HG03520 (cell line): Measurements from ENCODE around the gene ODC1.

Source experiments
- ATAC-seq: cut with Tn5 transposase; IDR thresholded peaks from one replicate; pipeline ENCODE4 v1.9.1; 2021; ENCODE audit warnings: mild to moderate bottlenecking, moderate library complexity; ENCODE audit not compliant: unreplicated experiment

ODC1 gene

DNA sequence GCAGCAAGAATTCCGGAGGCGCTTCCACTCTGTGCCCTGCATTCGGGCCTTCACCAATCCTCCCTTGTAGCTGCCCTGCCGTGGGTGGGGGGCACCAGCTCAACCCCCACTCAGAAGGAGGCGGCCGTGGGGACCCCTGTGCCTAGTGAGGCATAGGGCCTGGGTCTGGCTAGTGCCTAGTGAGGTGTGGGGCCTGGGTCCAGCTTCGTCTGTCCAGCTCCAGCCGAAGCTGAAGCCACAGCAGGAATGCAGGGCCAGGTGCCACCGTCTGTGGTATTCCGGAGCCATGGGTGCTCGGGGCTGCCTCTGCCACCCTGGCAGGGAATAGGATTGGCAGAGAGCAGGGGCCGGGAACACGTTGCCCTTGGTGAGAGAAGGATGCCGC lies 12.3 kb downstream of the ODC1 start:
- no peak for ATAC-seq

DNA sequence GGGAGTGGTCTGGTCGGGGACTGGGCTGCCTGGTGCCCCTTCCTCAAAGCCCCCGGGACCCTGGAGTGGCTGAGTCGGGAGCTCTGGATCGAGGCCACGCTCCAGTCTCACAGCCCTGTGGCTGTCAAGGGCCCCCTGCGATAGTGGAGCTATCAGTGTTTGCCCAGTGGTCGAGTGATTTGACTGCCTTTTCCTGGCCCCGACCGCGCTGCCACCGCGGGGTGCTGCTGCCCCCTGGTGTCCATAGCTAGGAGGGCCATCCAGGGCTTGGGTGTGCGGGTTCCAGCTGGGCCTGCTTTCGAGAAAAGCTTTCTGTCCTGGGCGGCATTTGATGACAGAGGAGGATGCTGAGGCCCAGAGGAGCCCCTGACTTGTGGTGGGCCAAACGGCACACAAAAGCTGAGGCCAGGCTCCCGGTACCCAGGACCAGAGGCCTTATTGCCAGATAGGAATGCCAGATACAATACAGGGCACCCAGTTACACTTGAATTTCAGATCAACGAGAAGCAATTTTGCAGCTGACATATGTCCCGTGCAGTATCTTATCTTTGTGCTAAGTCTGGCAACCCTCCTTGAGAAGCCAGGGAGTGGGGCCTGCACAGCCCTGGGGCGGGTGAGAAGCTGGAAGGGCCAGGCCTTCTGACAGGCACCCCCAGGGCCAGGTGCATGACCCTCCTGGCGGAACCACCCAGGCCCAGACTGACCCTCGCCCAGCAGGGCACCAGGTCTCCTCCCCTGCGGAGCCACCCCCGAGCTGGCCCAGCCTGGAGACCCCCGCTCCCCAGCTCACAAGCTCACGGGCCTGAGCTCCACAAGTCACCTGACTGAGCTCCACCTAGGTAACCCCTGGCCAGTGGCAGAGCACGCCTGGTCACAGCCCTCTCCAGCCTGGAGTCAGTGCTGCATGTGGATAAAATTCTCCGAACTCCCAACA lies 13.0 kb downstream of the ODC1 start:
- no peak for ATAC-seq

DNA sequence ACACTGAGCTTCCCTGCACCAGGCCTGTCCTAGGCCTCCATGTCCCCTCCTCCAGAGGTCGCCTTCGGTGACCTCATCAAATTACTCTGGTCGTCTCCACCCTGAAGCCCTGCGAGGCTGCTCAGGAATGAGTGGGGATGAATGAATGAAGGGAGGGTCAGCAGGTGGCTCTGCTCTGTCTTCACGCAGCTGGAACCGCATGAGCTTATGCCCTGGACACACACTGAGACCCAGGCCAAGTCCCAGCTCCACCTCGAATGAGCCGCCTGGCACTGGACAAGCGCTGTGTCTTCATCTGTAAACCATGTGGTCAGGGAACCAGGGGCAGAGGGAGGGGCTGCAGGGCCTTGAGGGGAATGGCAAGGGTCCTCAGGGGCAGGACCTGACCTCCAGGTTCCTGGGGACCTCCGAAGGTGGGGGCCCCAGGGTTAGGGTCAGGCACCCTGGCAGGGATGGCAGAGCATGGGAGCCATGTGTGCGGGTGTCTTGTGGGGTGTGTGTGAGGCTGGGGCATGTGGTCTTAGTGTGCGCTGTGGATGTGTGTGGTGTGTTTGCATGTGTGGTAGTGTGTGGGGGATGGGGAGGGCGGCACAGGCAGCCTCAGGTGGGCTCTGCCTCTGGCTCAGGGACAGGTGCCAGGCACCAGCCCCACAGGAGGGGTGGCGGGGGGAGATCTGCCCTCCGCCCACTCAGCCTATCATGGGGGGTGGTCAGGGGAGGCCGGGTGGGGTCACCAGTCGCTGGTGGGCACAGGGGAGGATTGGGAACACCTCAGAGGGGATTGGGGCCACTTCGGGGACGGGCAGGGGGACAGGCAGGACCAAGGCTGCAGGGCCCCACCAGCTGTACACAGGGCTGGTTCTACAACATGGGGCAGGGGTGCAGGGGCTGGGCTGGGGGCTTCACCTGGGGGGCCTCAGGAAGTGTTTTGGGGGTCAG lies 13.9 kb downstream of the ODC1 start:
- ATAC-seq, result no peak

DNA sequence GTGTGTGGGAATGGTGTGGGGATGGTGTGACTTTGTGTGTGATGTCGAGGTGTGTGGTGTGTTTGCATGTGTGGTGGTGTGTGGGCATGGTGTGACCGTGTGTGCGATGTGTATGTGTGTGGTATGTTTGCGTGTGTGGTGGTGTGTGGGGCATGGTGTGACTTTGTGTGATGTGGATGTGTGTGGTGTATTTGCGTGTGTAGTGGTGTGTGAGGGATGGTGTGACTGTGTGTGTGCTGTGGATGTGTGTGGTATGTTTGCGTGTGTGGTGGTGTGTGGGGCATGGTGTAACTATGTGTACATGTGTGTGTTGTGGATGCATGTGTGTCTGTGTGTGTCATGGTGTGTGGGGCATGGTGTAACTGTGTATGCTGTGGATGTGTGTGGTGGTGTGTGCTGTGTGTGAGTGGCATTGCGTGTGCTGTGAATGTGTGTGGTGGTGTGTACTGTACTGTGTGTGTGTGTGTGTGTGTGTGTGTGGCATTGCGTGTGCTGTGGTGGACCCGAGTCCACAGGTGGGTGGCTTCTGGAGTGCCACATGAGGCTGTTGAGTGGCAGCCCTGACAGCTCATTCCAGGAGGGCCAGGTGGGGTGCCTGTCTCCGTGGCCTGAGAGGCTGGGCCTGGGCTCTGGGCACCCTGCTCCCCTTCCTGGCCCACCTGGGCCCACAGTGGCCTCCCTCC lies 14.7 kb downstream of the ODC1 start:
- ATAC-seq, result no peak

DNA sequence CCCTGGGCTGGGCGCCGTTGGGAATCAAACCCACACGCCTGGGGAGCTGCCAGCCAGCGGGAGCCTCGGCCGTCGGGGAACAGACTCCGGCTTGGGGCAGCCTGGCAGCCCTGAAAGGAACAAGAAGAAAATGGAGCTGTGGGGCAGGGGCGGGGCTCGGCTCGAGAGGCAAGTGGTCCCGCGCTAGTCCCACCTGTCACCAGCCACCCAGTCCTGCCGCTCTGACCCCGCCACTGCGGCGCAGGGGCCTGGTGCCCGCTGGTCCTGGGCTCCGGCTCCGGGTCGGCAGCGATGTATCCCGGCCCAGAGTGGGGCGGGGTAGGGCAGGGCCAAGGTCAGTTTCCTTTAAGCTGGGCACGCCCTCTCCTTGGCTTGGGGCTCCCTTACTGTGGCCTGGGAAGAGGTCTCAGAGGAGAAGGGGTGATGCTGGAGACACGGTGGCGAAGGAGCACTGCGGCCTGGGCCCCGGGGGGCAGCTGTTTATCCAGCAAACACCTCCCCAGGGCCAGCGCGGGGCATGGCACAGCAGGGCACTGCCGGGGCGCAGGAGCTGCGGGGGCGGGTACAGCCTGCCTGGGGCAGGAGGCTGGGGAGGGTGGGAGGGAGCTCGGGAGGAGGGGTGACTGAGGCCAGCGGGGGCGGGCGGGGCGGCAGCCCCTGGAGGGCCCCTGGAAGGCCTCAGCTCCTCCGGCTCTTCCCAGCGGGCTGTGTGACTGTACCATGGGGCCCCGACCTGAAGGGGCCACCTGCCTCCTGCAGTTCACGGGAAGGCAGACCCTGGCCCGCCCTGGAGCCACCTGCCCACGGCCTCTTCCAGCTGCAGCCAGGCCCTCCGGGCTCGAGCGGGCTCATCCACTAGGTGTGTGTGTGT lies 15.6 kb downstream of the ODC1 start:
- peak; percentile 42 for ATAC-seq

DNA sequence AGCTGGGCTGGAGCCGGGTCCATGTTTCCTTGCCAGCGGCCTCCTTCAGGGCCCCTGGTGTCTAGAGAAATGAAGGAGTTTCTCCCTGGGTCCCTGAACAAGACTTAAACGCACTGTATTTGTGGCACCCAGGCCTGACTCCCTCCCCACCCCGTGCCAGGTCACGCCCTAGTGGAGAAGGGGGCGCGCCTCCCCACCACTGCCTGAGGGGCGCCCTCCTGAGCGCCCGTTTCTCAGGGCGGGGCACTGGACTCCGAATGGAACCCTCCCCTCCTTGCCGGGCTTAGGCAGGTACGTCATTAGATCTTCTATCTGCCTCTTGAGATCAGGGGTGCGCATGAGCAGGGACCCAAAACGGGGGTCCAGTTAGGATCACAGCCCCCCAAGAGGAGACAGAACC lies 16.3 kb downstream of the ODC1 start:
- ATAC-seq, result no peak

DNA sequence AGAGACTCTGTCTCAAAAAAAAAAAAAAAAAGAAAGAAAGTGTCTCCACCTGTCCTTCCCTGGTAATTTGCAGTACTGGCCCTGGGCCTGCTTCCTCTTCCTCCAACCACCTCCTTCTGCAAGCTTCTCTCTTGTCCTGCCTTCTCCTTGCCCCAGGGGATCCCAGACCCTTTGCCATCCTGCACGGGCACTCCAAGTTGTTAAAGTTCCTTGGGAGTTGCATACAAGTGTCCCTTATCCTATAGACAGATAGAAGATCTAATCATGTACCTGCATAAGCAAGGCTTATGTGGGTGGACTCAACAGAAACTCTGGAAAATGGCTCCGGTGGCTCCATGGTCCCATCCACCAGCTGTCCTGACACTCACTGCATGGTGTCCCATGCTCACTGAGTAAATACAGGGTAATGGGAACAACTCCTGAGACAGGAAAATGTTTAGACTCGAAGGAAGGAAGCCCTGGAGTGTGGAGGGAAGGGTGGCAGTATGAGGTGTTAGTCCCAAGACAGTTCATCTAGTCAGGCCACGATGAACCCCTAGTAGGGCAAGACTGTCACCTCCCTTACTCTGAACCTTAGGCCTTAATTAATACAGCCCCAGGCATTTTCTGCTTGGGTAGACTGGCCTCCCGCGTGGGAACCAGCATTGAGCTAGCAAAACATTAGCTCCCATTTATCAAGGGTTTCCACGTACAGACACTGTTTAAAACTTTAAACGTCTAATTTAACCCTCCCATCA lies 17.1 kb downstream of the ODC1 start:
- no peak for ATAC-seq

DNA sequence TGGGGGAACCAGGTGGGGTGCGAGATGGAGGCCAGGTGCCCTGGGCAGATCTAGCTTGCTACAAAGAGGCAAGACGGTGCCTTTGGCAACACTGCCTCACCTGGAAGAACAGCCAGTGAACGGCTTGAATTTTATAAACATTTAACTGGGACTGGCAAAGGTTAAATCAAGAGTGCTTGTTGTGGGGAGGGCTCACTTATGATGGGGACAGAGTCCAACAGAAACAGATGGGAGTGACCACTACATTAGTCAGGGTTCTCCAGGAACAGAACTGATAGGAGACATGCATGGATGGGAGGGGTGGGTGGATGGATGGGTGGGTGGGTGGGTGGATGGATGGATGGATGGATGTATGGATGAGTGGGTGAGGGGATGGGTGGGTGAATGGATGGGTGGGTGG lies 19.2 kb downstream of the ODC1 start:
- ATAC-seq, result no peak

DNA sequence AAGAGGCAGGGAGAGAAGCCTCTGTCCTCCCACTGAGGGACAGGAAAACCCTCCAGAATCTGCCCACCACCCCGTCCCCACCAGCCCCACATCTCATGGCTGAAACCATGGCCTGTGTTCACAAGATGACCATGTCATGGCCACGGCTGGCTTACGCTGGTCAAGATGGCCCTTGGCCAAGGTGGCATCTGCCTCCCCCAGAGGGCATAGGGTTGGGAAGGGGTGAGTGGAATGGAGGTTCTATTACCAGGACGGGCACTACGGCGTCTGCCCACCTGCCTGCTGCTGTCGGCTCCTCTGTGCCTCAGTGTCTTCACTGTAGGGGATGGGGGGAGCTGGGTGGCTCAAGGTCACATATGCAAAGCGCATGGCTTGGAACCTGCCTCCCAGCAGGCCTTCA lies 19.8 kb downstream of the ODC1 start:
- ATAC-seq, result no peak

DNA sequence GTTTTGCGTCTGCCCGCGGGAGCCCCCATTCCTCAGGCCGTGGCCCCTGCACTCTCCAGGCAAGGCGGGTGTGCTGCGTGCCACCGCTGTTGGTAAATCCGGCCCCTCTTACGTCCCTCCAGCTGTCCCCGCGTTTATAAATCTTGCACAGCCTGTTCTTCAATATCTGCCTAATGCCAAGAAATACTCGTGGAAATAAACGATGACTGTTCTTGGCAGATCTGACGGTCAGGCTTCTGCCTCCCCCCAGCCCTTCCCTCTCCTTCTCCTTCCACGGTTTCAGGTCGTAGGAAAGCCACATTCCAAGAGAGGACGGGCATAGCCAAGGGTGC lies 20.5 kb downstream of the ODC1 start:
- no peak for ATAC-seq

DNA sequence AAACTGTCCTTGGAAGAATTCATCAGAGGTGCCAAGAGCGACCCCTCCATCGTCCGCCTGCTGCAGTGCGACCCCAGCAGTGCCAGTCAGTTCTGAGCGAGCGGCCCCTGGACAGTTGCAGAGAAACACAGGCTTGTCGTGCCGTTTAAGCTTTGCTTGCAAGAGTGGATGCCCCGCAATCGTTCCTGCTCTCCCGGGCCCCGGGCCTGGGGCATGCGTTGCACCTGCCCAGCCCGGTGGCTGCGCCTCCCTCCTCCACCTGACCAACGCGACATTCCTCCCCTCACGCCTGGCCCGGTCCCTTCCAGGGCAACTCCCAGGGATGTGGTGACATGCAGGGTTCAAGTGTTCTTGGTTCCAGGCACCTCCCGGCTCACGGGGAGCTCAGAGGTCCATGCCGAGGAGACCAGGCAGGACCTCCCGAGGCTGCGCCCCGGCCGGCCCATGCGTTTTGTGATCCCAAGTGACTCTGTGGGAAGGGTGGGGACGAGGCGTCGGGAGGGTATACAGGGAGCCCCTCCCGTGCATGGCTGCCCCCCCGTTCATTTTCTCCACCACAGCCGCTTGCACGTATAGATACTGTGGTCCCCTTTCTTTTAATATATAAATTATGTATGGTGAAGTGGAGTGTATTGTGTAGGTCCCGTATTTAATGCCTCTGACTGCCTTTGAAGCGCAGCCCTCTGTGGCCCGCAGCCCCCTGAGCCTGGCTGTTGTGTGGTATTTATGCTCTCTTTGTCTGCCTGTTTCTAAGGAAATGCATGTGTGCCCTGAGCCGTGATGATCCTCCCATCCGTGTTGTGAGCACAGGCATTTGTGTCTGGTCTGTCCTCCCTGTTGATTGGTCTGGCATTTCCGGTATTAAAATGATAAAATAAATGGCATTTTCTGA lies 21.2 kb downstream of the ODC1 start:
- no peak for ATAC-seq

DNA sequence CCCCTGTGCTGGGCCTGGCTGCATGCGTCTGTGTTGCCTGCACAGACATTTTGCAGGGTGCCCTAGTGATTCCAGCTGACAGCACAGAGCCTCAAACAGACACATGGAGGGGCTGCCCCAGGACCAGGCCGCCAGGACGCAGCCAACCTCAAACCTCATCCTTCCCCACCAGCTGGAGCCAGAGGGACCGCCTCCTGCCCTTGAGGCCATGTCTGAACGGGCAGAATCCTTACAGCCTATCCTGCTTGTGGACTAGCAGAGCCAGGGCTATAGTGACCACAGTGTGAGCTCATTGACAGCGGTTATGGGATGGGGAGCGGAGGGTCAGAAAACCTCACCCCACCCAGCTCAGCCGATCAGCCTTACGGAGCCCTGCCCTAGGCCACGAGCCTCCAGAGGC lies 22.4 kb downstream of the ODC1 start:
- no peak for ATAC-seq

DNA sequence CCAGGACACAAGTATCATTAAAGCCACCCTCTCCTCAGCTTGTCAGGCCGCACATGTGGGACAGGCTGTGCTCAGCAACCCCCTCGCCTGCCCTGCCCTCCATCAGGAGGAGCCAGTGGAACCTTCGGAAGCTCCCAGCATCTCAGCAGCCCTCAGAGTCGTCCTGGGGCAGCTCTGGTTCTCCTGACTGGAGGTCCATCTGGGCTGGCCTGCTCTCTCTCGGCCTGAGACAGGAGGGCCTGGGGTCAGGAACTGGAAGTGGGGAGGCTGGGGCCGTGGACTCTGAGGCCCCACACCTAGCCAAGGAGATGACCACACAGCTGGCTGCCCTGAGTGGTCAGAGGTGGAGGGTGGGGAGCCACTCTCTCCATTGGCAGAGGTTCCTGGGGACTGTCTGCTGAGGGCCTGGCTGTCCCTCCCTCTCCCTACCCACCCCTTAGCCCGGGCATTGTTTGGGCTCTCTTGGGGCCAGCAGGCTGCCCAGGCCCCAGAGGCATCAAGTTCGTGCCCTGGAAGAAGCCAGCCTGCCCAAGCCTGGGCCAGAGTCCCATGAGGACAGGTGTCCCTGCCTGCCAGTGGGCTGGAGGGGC lies 23.1 kb downstream of the ODC1 start:
- ATAC-seq, result no peak

DNA sequence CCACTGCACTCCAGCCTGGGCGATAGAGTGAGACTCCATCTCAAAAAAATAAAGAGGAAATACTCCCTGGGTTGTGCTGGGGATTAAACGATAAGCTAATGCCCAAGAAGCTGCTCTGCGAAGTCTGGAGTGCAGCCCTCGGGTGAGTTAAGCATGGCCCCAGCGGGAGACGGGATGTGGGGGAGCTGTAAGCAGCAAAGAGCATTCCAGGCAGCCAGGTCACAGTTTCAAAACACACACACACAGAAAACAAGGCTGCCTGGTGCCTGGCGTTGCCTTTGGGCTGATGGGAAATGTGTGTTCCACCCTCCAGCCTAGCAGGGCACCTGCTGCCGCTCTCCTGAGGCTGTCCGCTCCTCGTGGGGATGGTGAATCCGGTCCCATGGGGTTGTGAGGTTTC lies 24.1 kb downstream of the ODC1 start:
- no peak for ATAC-seq

DNA sequence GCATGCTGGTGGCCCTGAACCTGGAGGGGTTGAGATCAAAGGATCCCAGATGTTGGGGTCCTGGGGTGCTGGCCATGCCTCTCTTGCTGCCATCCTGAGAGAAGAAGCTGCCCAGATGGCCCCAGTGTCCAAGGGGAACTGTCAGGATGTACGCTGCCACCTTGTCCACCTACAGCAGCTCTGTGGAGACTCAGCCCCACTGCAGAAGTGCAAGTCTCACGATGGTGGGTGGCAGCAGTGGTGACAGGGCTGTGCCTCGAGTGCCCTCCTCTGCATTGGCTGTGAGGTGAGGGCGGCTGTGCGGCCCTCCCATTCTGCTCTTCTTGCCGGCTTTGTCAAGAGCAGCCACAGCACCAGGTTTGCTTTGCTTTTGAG lies 24.7 kb downstream of the ODC1 start:
- ATAC-seq, result no peak

DNA sequence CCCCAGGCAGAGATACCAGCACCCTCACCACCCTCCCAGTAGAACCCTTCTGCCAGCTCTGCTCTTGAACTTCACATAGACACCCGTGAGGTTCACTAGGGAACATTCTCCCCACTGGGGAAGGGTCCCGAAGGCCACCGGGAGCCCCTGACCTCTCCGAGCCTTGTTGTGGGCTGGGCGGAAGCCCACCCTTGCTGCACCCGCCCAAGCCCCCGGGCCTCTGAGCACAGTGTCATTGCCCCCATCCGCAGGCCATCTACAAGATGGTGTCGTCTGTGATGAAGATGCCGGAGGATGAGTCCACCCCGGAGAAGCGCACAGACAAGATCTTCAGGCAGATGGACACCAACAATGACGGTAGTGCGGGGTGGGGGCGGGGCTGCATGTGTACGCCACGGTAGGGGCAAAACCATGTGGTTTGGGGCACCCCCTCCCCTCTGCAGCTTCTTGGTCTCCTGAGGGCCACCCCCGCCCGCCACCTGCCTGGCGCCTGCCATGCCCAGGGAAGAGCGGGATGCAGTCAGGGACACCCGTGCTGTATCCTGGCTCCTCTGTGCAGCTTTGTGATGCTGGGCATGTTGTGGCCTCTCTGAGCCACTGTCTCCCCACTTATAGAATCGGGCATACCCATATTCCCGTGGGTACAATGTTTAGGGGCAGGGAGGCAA lies 25.3 kb downstream of the ODC1 start:
- no peak for ATAC-seq

DNA sequence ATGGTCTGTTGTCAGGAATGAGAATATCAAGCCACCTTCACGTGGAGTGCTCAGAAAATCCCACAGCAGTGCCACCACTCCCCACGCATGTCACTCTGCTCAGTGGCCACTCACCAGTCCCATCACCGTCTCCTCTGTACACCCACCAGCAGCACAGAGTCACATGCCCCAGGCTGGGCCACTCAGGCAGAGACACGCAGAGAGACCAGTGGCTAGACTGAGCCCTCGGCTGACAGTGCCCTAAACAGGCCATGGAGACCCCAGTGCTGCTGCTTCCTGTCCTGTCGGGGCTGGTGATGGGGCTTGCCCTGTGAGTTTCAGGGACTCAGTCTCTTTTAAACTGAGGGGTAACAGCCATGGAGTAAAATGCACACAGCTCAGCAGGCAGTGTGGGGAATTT lies 25.9 kb downstream of the ODC1 start:
- no peak for ATAC-seq
